ENCODE results near the gene PELI2.

The PELI2 gene

DNA sequence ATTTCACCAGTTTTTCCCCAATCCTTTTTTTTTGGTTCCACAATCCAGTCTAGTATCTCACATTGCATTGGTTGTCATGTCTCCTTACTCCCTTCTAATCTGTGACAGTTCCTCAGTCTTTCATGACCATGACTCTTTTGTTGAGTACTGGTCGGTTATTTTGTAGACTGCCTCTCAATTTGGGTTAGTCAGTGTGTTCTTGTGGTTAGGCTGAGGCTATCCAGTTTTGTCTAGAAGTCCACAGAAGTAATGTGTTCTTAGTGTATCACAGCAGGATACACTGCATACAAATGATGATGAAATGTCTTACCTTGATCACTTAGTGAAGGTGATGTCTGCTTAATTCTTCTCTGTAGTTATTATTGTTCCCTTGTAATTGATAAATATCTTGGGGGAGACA lies 24.8 kb downstream of the PELI2 start:
- DNase-seq, result no peak
- intact Hi-C loops (cut with DNase I; ENCODE audit: low total_unique reads), result no loop called here

GRCh38 chr14:56144176-56144575 lies 26.0 kb downstream of the PELI2 start:
- no peaks in the 10 kb centered on the region for H3K27me3 ChIP-seq
- H3K27ac ChIP-seq, result no peak overlapping the region
- H3K36me3 ChIP-seq, result no peaks in the 10 kb centered on the region
- no peak for DNase-seq
- peaks cover 0 to 36% (median 16%) of the 10 kb centered on the region in 4 donors for H3K4me1 ChIP-seq
- intact Hi-C loops (cut with DNase I; ENCODE audit: low total_unique reads), result no loop called here
- H3K9me3 ChIP-seq, result no peaks in the 10 kb centered on the region
- no peak for TF ChIP-seq CTCF (IDR thresholded peaks at IDR 0.05)
- H3K4me3 ChIP-seq, result no peak overlapping the region

More for the DNA sequence above, 24.8 kb downstream of the PELI2 start:
- Histone ChIP-seq H3K36me3 (no peaks in the 10 kb centered on the region), H3K27ac (no peak overlapping the region), H3K4me1 (peaks cover 0 to 25% (median 9%) of the 10 kb centered on the region in 4 donors), H3K4me3 (no peak overlapping the region), H3K27me3 (no peaks in the 10 kb centered on the region), H3K9me3 (no peaks in the 10 kb centered on the region)
- no peak for TF ChIP-seq CTCF (IDR thresholded peaks at IDR 0.05)

DNA sequence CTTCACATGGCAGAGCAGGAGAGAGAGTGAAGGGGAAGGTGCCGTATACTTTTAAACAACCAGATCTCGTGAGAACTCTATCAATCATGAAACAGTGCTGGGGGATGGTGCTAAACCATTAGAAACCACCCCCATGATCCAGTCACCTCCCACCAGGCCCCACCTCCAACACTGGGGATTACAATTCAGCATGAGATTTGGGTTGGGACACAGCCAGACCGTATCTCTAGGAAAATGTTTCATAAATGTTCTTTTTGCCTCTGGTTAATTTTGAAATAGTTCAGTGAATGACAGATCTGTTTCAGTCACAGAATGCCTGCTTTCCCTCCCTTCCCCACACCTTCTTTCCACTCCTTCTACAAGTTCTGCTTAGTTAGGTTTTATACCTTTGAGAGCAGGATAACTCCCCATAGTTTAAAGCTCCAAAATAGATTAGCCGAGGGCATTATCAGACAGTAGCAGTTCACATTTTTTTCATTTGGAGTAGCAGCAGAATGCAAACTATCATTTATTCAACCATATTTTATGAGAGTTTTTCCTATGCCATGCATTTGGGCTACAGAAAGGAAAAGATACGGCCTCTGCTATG lies 27.1 kb downstream of the PELI2 start:
- Histone ChIP-seq H3K4me1 (peaks cover 0 to 36% (median 17%) of the 10 kb centered on the region in 4 donors), H3K36me3 (no peaks in the 10 kb centered on the region), H3K27ac (no peak overlapping the region), H3K27me3 (no peaks in the 10 kb centered on the region), H3K9me3 (no peaks in the 10 kb centered on the region), H3K4me3 (no peak overlapping the region)
- no peak for TF ChIP-seq CTCF (IDR thresholded peaks at IDR 0.05)
- DNase-seq, result no peak
- intact Hi-C loops (cut with DNase I; ENCODE audit: low total_unique reads), result no loop called here

DNA sequence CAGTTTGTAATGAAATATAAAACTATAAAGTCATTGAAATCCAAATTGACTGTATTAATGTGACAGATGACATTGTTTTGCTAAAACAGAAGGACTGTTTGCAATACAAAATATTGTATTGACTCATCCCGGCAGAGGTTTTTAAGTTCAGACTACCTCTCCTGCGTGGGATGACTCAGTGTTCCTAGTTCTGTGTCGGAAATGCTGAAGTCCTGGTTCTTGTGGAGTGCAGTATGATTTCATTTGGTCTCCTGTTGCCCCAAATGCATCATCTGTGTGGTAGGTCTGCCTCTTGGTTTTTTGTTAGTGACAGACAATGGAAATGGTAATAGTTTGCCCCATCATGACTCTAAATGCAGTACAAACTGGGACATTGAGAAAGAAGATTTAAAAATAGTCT lies 27.8 kb downstream of the PELI2 start:
- no peak for TF ChIP-seq CTCF (IDR thresholded peaks at IDR 0.05)
- Histone ChIP-seq H3K4me1 (peaks cover 0 to 36% (median 17%) of the 10 kb centered on the region in 4 donors), H3K27ac (no peak overlapping the region), H3K9me3 (no peaks in the 10 kb centered on the region), H3K27me3 (no peaks in the 10 kb centered on the region), H3K4me3 (no peak overlapping the region), H3K36me3 (no peaks in the 10 kb centered on the region)
- DNase-seq, result no peak
- intact Hi-C loops (cut with DNase I; ENCODE audit: low total_unique reads), result no loop called here

DNA sequence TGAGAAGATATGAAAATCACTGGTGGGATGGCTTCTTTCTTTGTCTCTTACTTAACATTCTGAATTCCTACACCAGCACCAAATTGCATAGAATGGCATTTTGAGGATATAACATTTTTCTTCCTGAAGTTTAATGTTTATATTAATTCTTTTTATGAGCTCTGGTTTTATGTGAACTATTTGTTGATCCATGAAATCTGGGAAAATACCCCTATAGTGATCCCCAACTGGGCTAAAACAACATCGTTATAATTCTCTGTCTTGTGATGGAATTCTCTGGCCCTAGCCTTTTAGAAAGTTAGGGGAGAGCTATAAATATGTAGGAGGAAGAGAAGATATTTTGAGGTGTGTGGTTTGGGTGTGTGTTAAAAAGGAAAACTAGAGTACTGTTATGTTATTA lies 29.2 kb downstream of the PELI2 start:
- Histone ChIP-seq H3K4me1 (peaks cover 0 to 36% (median 17%) of the 10 kb centered on the region in 4 donors), H3K36me3 (no peaks in the 10 kb centered on the region), H3K27me3 (no peaks in the 10 kb centered on the region), H3K4me3 (no peak overlapping the region), H3K27ac (no peak overlapping the region), H3K9me3 (no peaks in the 10 kb centered on the region)
- intact Hi-C loops (cut with DNase I; ENCODE audit: low total_unique reads), result no loop called here
- DNase-seq, result no peak
- no peak for TF ChIP-seq CTCF (IDR thresholded peaks at IDR 0.05)

All from tibial artery (tissue), 4 donors.